ENCODE measurements around the gene KRT13.

Gene KRT13

GRCh38 chr17:41467561-41467960 is 37.9 kb downstream of the KRT13 start:
- Histone ChIP-seq H3K4me1 (ENCODE audit: control insufficient read depth, insufficient read depth, low read length, poor library complexity, severe bottlenecking) (no peaks in the 10 kb centered on the region), H3K27ac (ENCODE audit: insufficient read depth, low read length, poor library complexity, severe bottlenecking) (no peak overlapping the region), H3K36me3 (ENCODE audit: control insufficient read depth, insufficient read depth, low read length) (no peaks in the 10 kb centered on the region), H3K9me3 (ENCODE audit: control insufficient read depth, low read length) (no peaks in the 10 kb centered on the region), H3K4me3 (ENCODE audit: insufficient read depth, low read depth, low read length, poor library complexity, severe bottlenecking) (no peak overlapping the region), H3K27me3 (replicated peaks; ENCODE audit: control insufficient read depth, insufficient read depth, low read length, poor library complexity, severe bottlenecking) (no peaks in the 10 kb centered on the region)
- DNase-seq = no peak

- no peak for DNase-seq
- Histone ChIP-seq H3K27me3 (replicated peaks; ENCODE audit: control insufficient read depth, insufficient read depth, low read length, poor library complexity, severe bottlenecking) (no peaks in the 10 kb centered on the region), H3K9me3 (ENCODE audit: control insufficient read depth, low read length) (no peaks in the 10 kb centered on the region), H3K4me1 (ENCODE audit: control insufficient read depth, insufficient read depth, low read length, poor library complexity, severe bottlenecking) (no peaks in the 10 kb centered on the region), H3K36me3 (ENCODE audit: control insufficient read depth, insufficient read depth, low read length) (no peaks in the 10 kb centered on the region), H3K4me3 (ENCODE audit: insufficient read depth, low read depth, low read length, poor library complexity, severe bottlenecking) (no peak within 1 kb of the TSS), H3K27ac (ENCODE audit: insufficient read depth, low read length, poor library complexity, severe bottlenecking) (no peak within 1 kb of the TSS)
Measured at GRCh38 chr17:41466988-41467387, 38.4 kb downstream of the KRT13 start, which contains the start of gene KRT32. KRT32 (minus strand) TSS chr17:41467386; CDS start chr17:41467325, 61 bp downstream.

GRCh38 chr17:41464682-41465081 is 40.7 kb downstream of the KRT13 start:
- no peaks in the 10 kb centered on the region for H3K9me3 ChIP-seq (ENCODE audit: control insufficient read depth, low read length)
- no peak for DNase-seq

GRCh38 chr17:41464173-41464572 is 41.2 kb downstream of the KRT13 start:
- Histone ChIP-seq H3K27me3 (replicated peaks; ENCODE audit: control insufficient read depth, insufficient read depth, low read length, poor library complexity, severe bottlenecking) (no peaks in the 10 kb centered on the region), H3K9me3 (ENCODE audit: control insufficient read depth, low read length) (no peaks in the 10 kb centered on the region), H3K36me3 (ENCODE audit: control insufficient read depth, insufficient read depth, low read length) (no peaks in the 10 kb centered on the region), H3K4me1 (ENCODE audit: control insufficient read depth, insufficient read depth, low read length, poor library complexity, severe bottlenecking) (no peaks in the 10 kb centered on the region), H3K27ac (ENCODE audit: insufficient read depth, low read length, poor library complexity, severe bottlenecking) (no peak overlapping the region), H3K4me3 (ENCODE audit: insufficient read depth, low read depth, low read length, poor library complexity, severe bottlenecking) (no peak overlapping the region)
- no peak for DNase-seq

More at GRCh38 chr17:41464682-41465081, 40.7 kb downstream of the KRT13 start:
- Histone ChIP-seq H3K4me3 (ENCODE audit: insufficient read depth, low read depth, low read length, poor library complexity, severe bottlenecking) (no peak overlapping the region), H3K36me3 (ENCODE audit: control insufficient read depth, insufficient read depth, low read length) (no peaks in the 10 kb centered on the region), H3K4me1 (ENCODE audit: control insufficient read depth, insufficient read depth, low read length, poor library complexity, severe bottlenecking) (no peaks in the 10 kb centered on the region), H3K27ac (ENCODE audit: insufficient read depth, low read length, poor library complexity, severe bottlenecking) (no peak overlapping the region), H3K27me3 (replicated peaks; ENCODE audit: control insufficient read depth, insufficient read depth, low read length, poor library complexity, severe bottlenecking) (no peaks in the 10 kb centered on the region)

- Histone ChIP-seq H3K36me3 (ENCODE audit: control insufficient read depth, insufficient read depth, low read length) (no peaks in the 10 kb centered on the region), H3K4me1 (ENCODE audit: control insufficient read depth, insufficient read depth, low read length, poor library complexity, severe bottlenecking) (no peaks in the 10 kb centered on the region), H3K4me3 (ENCODE audit: insufficient read depth, low read depth, low read length, poor library complexity, severe bottlenecking) (no peak overlapping the region), H3K9me3 (ENCODE audit: control insufficient read depth, low read length) (no peaks in the 10 kb centered on the region), H3K27ac (ENCODE audit: insufficient read depth, low read length, poor library complexity, severe bottlenecking) (no peak overlapping the region), H3K27me3 (replicated peaks; ENCODE audit: control insufficient read depth, insufficient read depth, low read length, poor library complexity, severe bottlenecking) (no peaks in the 10 kb centered on the region)
- no peak for DNase-seq
Measured at GRCh38 chr17:41463746-41464145, 41.7 kb downstream of the KRT13 start.

- Histone ChIP-seq H3K9me3 (ENCODE audit: control insufficient read depth, low read length) (no peaks in the 10 kb centered on the region), H3K27me3 (replicated peaks; ENCODE audit: control insufficient read depth, insufficient read depth, low read length, poor library complexity, severe bottlenecking) (no peaks in the 10 kb centered on the region), H3K27ac (ENCODE audit: insufficient read depth, low read length, poor library complexity, severe bottlenecking) (no peak overlapping the region), H3K4me3 (ENCODE audit: insufficient read depth, low read depth, low read length, poor library complexity, severe bottlenecking) (no peak overlapping the region), H3K36me3 (ENCODE audit: control insufficient read depth, insufficient read depth, low read length) (no peaks in the 10 kb centered on the region), H3K4me1 (ENCODE audit: control insufficient read depth, insufficient read depth, low read length, poor library complexity, severe bottlenecking) (no peaks in the 10 kb centered on the region)
- no peak for DNase-seq
Measured at GRCh38 chr17:41462705-41463104, 42.7 kb downstream of the KRT13 start.

GRCh38 chr17:41457676-41458075 is 47.7 kb downstream of the KRT13 start:
- Histone ChIP-seq H3K36me3 (ENCODE audit: control insufficient read depth, insufficient read depth, low read length) (no peaks in the 10 kb centered on the region), H3K4me1 (ENCODE audit: control insufficient read depth, insufficient read depth, low read length, poor library complexity, severe bottlenecking) (no peaks in the 10 kb centered on the region), H3K27me3 (replicated peaks; ENCODE audit: control insufficient read depth, insufficient read depth, low read length, poor library complexity, severe bottlenecking) (no peaks in the 10 kb centered on the region), H3K4me3 (ENCODE audit: insufficient read depth, low read depth, low read length, poor library complexity, severe bottlenecking) (no peak overlapping the region), H3K9me3 (ENCODE audit: control insufficient read depth, low read length) (no peaks in the 10 kb centered on the region), H3K27ac (ENCODE audit: insufficient read depth, low read length, poor library complexity, severe bottlenecking) (no peak overlapping the region)
- DNase-seq = no peak

GRCh38 chr17:41456204-41456603 is 49.2 kb downstream of the KRT13 start:
- Histone ChIP-seq H3K9me3 (ENCODE audit: control insufficient read depth, low read length) (no peaks in the 10 kb centered on the region), H3K27ac (ENCODE audit: insufficient read depth, low read length, poor library complexity, severe bottlenecking) (no peak overlapping the region), H3K4me1 (ENCODE audit: control insufficient read depth, insufficient read depth, low read length, poor library complexity, severe bottlenecking) (no peaks in the 10 kb centered on the region), H3K36me3 (ENCODE audit: control insufficient read depth, insufficient read depth, low read length) (no peaks in the 10 kb centered on the region), H3K27me3 (replicated peaks; ENCODE audit: control insufficient read depth, insufficient read depth, low read length, poor library complexity, severe bottlenecking) (no peaks in the 10 kb centered on the region), H3K4me3 (ENCODE audit: insufficient read depth, low read depth, low read length, poor library complexity, severe bottlenecking) (no peak overlapping the region)
- no peak for DNase-seq

GRCh38 chr17:41455236-41455635 is 50.2 kb downstream of the KRT13 start:
- Histone ChIP-seq H3K36me3 (ENCODE audit: control insufficient read depth, insufficient read depth, low read length) (no peaks in the 10 kb centered on the region), H3K9me3 (ENCODE audit: control insufficient read depth, low read length) (no peaks in the 10 kb centered on the region), H3K27me3 (replicated peaks; ENCODE audit: control insufficient read depth, insufficient read depth, low read length, poor library complexity, severe bottlenecking) (no peaks in the 10 kb centered on the region), H3K4me1 (ENCODE audit: control insufficient read depth, insufficient read depth, low read length, poor library complexity, severe bottlenecking) (no peaks in the 10 kb centered on the region), H3K4me3 (ENCODE audit: insufficient read depth, low read depth, low read length, poor library complexity, severe bottlenecking) (no peak overlapping the region), H3K27ac (ENCODE audit: insufficient read depth, low read length, poor library complexity, severe bottlenecking) (no peak overlapping the region)
- no peak for DNase-seq

GRCh38 chr17:41453066-41453465 is 52.3 kb downstream of the KRT13 start:
- Histone ChIP-seq H3K27ac (ENCODE audit: insufficient read depth, low read length, poor library complexity, severe bottlenecking) (no peak overlapping the region), H3K9me3 (ENCODE audit: control insufficient read depth, low read length) (no peaks in the 10 kb centered on the region), H3K27me3 (replicated peaks; ENCODE audit: control insufficient read depth, insufficient read depth, low read length, poor library complexity, severe bottlenecking) (no peaks in the 10 kb centered on the region), H3K36me3 (ENCODE audit: control insufficient read depth, insufficient read depth, low read length) (no peaks in the 10 kb centered on the region), H3K4me3 (ENCODE audit: insufficient read depth, low read depth, low read length, poor library complexity, severe bottlenecking) (no peak overlapping the region), H3K4me1 (ENCODE audit: control insufficient read depth, insufficient read depth, low read length, poor library complexity, severe bottlenecking) (no peaks in the 10 kb centered on the region)
- no peak for DNase-seq

GRCh38 chr17:41452281-41452680 is 53.1 kb downstream of the KRT13 start:
- DNase-seq = no peak
- Histone ChIP-seq H3K27ac (ENCODE audit: insufficient read depth, low read length, poor library complexity, severe bottlenecking) (no peak overlapping the region), H3K36me3 (ENCODE audit: control insufficient read depth, insufficient read depth, low read length) (no peaks in the 10 kb centered on the region), H3K4me3 (ENCODE audit: insufficient read depth, low read depth, low read length, poor library complexity, severe bottlenecking) (no peak overlapping the region), H3K27me3 (replicated peaks; ENCODE audit: control insufficient read depth, insufficient read depth, low read length, poor library complexity, severe bottlenecking) (no peaks in the 10 kb centered on the region), H3K9me3 (ENCODE audit: control insufficient read depth, low read length) (no peaks in the 10 kb centered on the region), H3K4me1 (ENCODE audit: control insufficient read depth, insufficient read depth, low read length, poor library complexity, severe bottlenecking) (no peaks in the 10 kb centered on the region)

Data from effector memory CD4-positive, alpha-beta T cell (primary cell).